HG02642 (cell line): ENCODE measurements around the gene PEPD.

Experiments used
- ATAC-seq: cut with Tn5 transposase; IDR thresholded peaks from one replicate; pipeline ENCODE4 v1.9.1; 2021; ENCODE audit warnings: mild to moderate bottlenecking; ENCODE audit not compliant: unreplicated experiment, poor library complexity

Gene PEPD

GRCh38 chr19:33375156-33375836, 146.3 kb downstream of the PEPD start:
- no peak for ATAC-seq

GRCh38 chr19:33374236-33374714, 147.3 kb downstream of the PEPD start:
- no peak for ATAC-seq

- ATAC-seq: peak; percentile 92
Measured at GRCh38 chr19:33373453-33374235, 147.9 kb downstream of the PEPD start, which contains the start of gene CEBPG. TSS of gene CEBPG (plus strand) at chr19:33373709. CDS start at chr19:33379240, 5,531 bp downstream.

GRCh38 chr19:33370783-33371182, 150.8 kb downstream of the PEPD start:
- ATAC-seq: no peak

- no peak for ATAC-seq
Measured at GRCh38 chr19:33368074-33368864, 153.3 kb downstream of the PEPD start.

GRCh38 chr19:33366897-33367296, 154.7 kb downstream of the PEPD start:
- ATAC-seq: no peak

- no peak for ATAC-seq
Measured at GRCh38 chr19:33366127-33366526, 155.5 kb downstream of the PEPD start.

GRCh38 chr19:33365691-33366090, 155.9 kb downstream of the PEPD start:
- ATAC-seq: no peak

- ATAC-seq: no peak
Measured at GRCh38 chr19:33363476-33363875, 158.1 kb downstream of the PEPD start.

- ATAC-seq: no peak
Measured at GRCh38 chr19:33362508-33363228, 158.9 kb downstream of the PEPD start.

- no peak for ATAC-seq
Measured at GRCh38 chr19:33359581-33359980, 162.0 kb downstream of the PEPD start.

- ATAC-seq: no peak
Measured at GRCh38 chr19:33358408-33358807, 163.2 kb downstream of the PEPD start.

- no peak for ATAC-seq
Measured at GRCh38 chr19:33357556-33357955, 164.0 kb downstream of the PEPD start.

- no peak for ATAC-seq
Measured at GRCh38 chr19:33355535-33355934, 166.1 kb downstream of the PEPD start.

- ATAC-seq: no peak
Measured at GRCh38 chr19:33350538-33351309, 170.9 kb downstream of the PEPD start.

GRCh38 chr19:33349319-33350289, 172.0 kb downstream of the PEPD start:
- ATAC-seq: no peak

- ATAC-seq: no peak
Measured at GRCh38 chr19:33348301-33349010, 173.1 kb downstream of the PEPD start.

- ATAC-seq: no peak
Measured at GRCh38 chr19:33347300-33347699, 174.3 kb downstream of the PEPD start.
